Osteoblast (primary cell): Measurements from ENCODE around the gene GMCL2. TPM values are rescaled to one million over a fixed set of nuclear protein-coding genes. Genes with fewer than 3 reads are reported as not detected.
"Not testable (repeated sequence)": the region's sequence is repeated elsewhere in the genome, so short reads cannot be mapped to it uniquely, and the experiment has no call there.

ENCODE experiments used
- DNase-seq: peaks from one replicate; pipeline ENCODE4 v3.0.0; 2011; ENCODE audit warnings: low spot score, mixed read lengths; ENCODE audit not compliant: insufficient read length; ENCODE audit errors: missing footprints
- H2AFZ ChIP-seq: 2 replicates; pipeline ENCODE4 v1.6.0; 2011; ENCODE audit warnings: mild to moderate bottlenecking, low read length
- H3K27ac ChIP-seq: 2 replicates; pipeline ENCODE4 v1.5.1; 2011; ENCODE audit warnings: mild to moderate bottlenecking, low read depth, low read length, moderate library complexity
- H3K27me3 ChIP-seq: 2 replicates; pipeline ENCODE4 v1.6.0; 2012; ENCODE audit warnings: mild to moderate bottlenecking, control low read depth, inconsistent platforms, low read length, moderate library complexity; ENCODE audit not compliant: insufficient read depth
- H3K36me3 ChIP-seq: 2 replicates; pipeline ENCODE4 v1.5.1; 2011; ENCODE audit warnings: mild to moderate bottlenecking, low read length, control low read depth, moderate library complexity; ENCODE audit not compliant: insufficient read depth
- H3K4me1 ChIP-seq: 2 replicates; pipeline ENCODE4 v1.5.1; 2011; ENCODE audit warnings: mild to moderate bottlenecking, low read length, control low read depth, moderate library complexity; ENCODE audit not compliant: insufficient read depth
- H3K4me2 ChIP-seq: 2 replicates; pipeline ENCODE4 v1.6.0; 2011; ENCODE audit warnings: mild to moderate bottlenecking, low read length; ENCODE audit not compliant: insufficient read depth
- H3K4me3 ChIP-seq: fragments of 200-600 bp; sonication (generic); 3 replicates; pipeline ENCODE4 v1.5.1; 2012; ENCODE audit warnings: mild to moderate bottlenecking, low read length, inconsistent platforms; ENCODE audit not compliant: insufficient read depth
- H3K79me2 ChIP-seq: 2 replicates; pipeline ENCODE4 v1.6.0; 2012; ENCODE audit warnings: mild to moderate bottlenecking, low read length, control low read depth, inconsistent platforms; ENCODE audit not compliant: insufficient read depth
- H3K9me3 ChIP-seq: 2 replicates; pipeline ENCODE4 v1.5.1; 2011; ENCODE audit warnings: low read depth, low read length, control low read depth
- H4K20me1 ChIP-seq: 2 replicates; pipeline ENCODE4 v1.6.0; 2012; ENCODE audit warnings: mild to moderate bottlenecking, low read length, control low read depth; ENCODE audit not compliant: insufficient read depth
- total RNA-seq: library from RNA; depleted of rRNA; stranded (reverse); fragments of >200 nt; gene quantifications from 2 replicates; pipeline ENCODE4 v1.2.3, GENCODE V29; 2012
- TF ChIP-seq, protein P1 (sequence below): IDR thresholded peaks from 2 replicates; pipeline ENCODE4 v1.5.1; 2011; ENCODE audit warnings: mild to moderate bottlenecking, low read depth, low read length, moderate library complexity; ENCODE audit errors: extremely low read depth

GMCL2 gene
- total RNA-seq, 1 donor, result not detected

DNA sequence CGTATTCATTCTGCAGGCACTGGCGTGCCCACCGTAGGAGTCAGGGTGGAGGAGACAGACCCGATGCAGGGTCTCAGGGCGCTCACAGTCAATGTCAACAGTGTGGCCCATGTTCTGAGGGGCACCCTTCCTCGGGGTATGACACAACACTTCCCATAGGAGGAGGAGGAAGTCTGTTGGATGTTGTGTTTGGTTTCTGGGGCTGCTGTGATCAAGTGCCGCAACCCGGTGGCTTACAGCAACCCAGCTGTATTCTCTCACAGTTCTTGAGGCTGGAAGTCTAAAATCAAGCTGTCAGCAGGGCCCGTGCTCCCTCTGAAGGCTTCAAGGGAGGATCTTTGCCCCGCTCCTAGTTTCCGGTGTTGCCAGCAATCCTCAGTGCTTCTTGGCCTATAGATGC lies 11.5 kb upstream of the GMCL2 start:
- no peak for DNase-seq
- TF ChIP-seq, protein P1, sequence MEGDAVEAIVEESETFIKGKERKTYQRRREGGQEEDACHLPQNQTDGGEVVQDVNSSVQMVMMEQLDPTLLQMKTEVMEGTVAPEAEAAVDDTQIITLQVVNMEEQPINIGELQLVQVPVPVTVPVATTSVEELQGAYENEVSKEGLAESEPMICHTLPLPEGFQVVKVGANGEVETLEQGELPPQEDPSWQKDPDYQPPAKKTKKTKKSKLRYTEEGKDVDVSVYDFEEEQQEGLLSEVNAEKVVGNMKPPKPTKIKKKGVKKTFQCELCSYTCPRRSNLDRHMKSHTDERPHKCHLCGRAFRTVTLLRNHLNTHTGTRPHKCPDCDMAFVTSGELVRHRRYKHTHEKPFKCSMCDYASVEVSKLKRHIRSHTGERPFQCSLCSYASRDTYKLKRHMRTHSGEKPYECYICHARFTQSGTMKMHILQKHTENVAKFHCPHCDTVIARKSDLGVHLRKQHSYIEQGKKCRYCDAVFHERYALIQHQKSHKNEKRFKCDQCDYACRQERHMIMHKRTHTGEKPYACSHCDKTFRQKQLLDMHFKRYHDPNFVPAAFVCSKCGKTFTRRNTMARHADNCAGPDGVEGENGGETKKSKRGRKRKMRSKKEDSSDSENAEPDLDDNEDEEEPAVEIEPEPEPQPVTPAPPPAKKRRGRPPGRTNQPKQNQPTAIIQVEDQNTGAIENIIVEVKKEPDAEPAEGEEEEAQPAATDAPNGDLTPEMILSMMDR, result no peak
- no peaks in the 10 kb centered on the region for H3K79me2 ChIP-seq
- peaks cover 5% of the 10 kb centered on the region for H3K4me1 ChIP-seq
- H3K9me3 ChIP-seq, result no peaks in the 10 kb centered on the region
- peaks cover 13% of the 10 kb centered on the region for H3K27me3 ChIP-seq
- no peaks in the 10 kb centered on the region for H3K36me3 ChIP-seq
- no peak overlapping the region for H2AFZ ChIP-seq
- H3K4me3 ChIP-seq, result no peak overlapping the region
- H4K20me1 ChIP-seq, result no peaks in the 10 kb centered on the region
- H3K4me2 ChIP-seq, result no peak overlapping the region
- no peak overlapping the region for H3K27ac ChIP-seq

DNA sequence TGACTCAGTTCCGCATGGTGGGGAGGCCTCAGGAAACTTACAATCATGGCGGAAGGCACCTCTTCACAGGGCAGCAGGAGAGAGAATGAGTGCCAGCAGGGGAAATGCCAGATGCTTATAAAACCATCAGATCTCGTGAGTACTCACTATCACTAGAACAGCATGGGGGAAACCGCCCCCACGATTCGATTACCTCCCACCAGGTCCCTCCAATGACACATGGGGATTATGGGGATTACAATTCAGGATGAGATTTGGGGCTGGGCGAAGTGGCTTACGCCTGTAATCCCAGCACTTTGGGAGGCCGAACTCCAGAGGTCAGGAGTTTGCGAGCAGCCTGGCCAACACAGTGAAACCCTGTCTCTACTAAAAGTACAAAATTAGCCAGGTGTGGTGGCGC lies 11.0 kb upstream of the GMCL2 start:
- H3K4me3 ChIP-seq, DNase-seq, H3K9me3 ChIP-seq: not testable (repeated sequence)

DNA sequence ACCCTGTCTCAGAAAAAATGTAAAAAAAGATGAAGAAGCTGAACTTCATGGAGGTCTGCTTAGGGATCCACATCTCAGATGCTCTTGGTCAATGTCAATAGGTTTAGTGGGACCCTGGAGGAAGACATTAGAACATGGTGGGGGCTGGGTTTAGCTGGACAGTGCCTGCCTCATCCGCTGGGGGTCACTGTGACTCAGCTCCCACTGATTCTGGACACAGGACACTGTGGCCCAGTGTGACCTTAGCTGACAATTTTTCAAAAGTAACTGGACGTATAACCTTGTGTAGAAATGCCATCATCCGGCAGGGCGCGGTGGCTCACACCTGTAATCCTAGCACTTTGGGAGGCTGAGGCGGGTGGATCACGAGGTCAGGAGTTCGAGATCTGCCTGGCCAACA lies 9.8 kb upstream of the GMCL2 start:
- peaks cover 18% of the 10 kb centered on the region for H3K27me3 ChIP-seq
- no peaks in the 10 kb centered on the region for H3K79me2 ChIP-seq
- no peak overlapping the region for H3K4me3 ChIP-seq
- no peak for DNase-seq
- H3K4me1 ChIP-seq, result peaks cover 5% of the 10 kb centered on the region
- no peaks in the 10 kb centered on the region for H4K20me1 ChIP-seq
- no peak overlapping the region for H3K4me2 ChIP-seq
- no peak overlapping the region for H2AFZ ChIP-seq
- no peaks in the 10 kb centered on the region for H3K9me3 ChIP-seq
- TF ChIP-seq, protein P1, result peak; percentile 42
- H3K36me3 ChIP-seq, result no peaks in the 10 kb centered on the region
- no peak overlapping the region for H3K27ac ChIP-seq

More for the DNA sequence above, 11.0 kb upstream of the GMCL2 start:
- H3K27me3 ChIP-seq, result peaks cover 15% of the 10 kb centered on the region
- H3K4me2 ChIP-seq, H4K20me1 ChIP-seq, H3K4me1 ChIP-seq, H3K79me2 ChIP-seq, H3K27ac ChIP-seq, H3K36me3 ChIP-seq, H2AFZ ChIP-seq: not testable (repeated sequence)

DNA sequence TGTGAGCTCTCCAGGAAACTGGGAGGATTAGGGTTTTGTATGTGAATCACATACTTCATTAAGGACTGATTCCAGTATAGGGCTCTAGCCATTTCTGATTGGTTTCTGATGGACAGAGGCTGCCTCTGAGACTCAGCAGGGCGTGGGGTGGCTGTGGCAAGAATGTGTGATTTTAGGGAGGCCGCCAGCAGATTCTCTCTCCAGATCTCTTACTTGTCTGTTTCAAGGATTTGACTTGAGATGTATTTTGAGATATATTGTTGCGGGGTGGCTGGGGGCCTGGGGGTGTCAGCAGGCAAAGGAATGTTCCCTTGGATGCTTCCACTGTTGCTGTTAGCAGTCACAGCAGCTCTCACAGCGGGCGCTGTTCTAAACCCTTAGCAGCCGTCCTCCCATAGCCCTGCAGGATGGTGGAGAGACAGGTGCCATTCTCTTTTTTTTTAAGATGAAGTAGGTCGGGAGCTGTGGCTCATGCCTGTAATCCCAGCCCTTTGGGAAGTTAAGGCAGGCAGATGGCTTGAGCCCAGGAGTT lies 9.2 kb upstream of the GMCL2 start:
- DNase-seq, result no peak
- no peak overlapping the region for H3K4me2 ChIP-seq
- H2AFZ ChIP-seq, result no peak overlapping the region
- H3K4me1 ChIP-seq, result peaks cover 2% of the 10 kb centered on the region
- H3K79me2 ChIP-seq, result no peaks in the 10 kb centered on the region
- no peaks in the 10 kb centered on the region for H4K20me1 ChIP-seq
- H3K27me3 ChIP-seq, result peaks cover 18% of the 10 kb centered on the region
- no peaks in the 10 kb centered on the region for H3K9me3 ChIP-seq
- TF ChIP-seq, protein P1, result no peak
- H3K27ac ChIP-seq, result no peak overlapping the region
- H3K4me3 ChIP-seq, result no peak overlapping the region
- H3K36me3 ChIP-seq, result no peaks in the 10 kb centered on the region
